H9 (cell line): ENCODE results near the gene PDCD11. TPM values are rescaled to one million over a fixed set of nuclear protein-coding genes. Genes with fewer than 3 reads are reported as not detected.

Experiments
- DNase-seq: peaks from one replicate; pipeline ENCODE4 v3.0.0-alpha.2; 2017
- H2AFZ ChIP-seq: one replicate; pipeline ENCODE4 v1.6.1; 2013; ENCODE audit warnings: mild to moderate bottlenecking, low read length, control low read depth, moderate library complexity
- H2AK5ac ChIP-seq: 2 replicates; pipeline ENCODE4 v1.6.1; 2013; ENCODE audit warnings: low read length, control low read depth, mixed read lengths; ENCODE audit not compliant: insufficient read length
- H2BK120ac ChIP-seq: one replicate; pipeline ENCODE4 v1.6.1; 2013; ENCODE audit warnings: low read depth, mild to moderate bottlenecking, low read length, control low read depth, inconsistent platforms; ENCODE audit not compliant: poor library complexity, severe bottlenecking
- H2BK12ac ChIP-seq: 2 replicates; pipeline ENCODE4 v1.6.1; 2013; ENCODE audit warnings: low read length, control low read depth, mixed read lengths, low read depth; ENCODE audit not compliant: insufficient read length
- H2BK15ac ChIP-seq: 2 replicates; pipeline ENCODE4 v1.6.1; 2013; ENCODE audit warnings: low read depth, low read length, control low read depth
- H2BK20ac ChIP-seq: one replicate; pipeline ENCODE4 v1.6.1; 2013; ENCODE audit warnings: low read depth, mild to moderate bottlenecking, low read length, control low read depth, inconsistent platforms; ENCODE audit not compliant: poor library complexity, severe bottlenecking
- H2BK5ac ChIP-seq: 2 replicates; pipeline ENCODE4 v1.6.1; 2013; ENCODE audit warnings: low read length, control low read depth, mixed read lengths; ENCODE audit not compliant: insufficient read length
- H3K14ac ChIP-seq: 2 replicates; pipeline ENCODE4 v1.6.1; 2013; ENCODE audit warnings: low read length, control low read depth; ENCODE audit not compliant: insufficient read depth
- H3K18ac ChIP-seq: 2 replicates; pipeline ENCODE4 v1.6.1; 2013; ENCODE audit warnings: low read depth, mild to moderate bottlenecking, mixed read lengths, low read length, control low read depth; ENCODE audit not compliant: insufficient read length
- H3K23ac ChIP-seq: 2 replicates; pipeline ENCODE4 v1.6.1; 2013; ENCODE audit warnings: low read length, control low read depth, mixed read lengths, low read depth; ENCODE audit not compliant: insufficient read length
- H3K23me2 ChIP-seq: 2 replicates; pipeline ENCODE4 v1.6.1; 2013; ENCODE audit warnings: low read depth, mild to moderate bottlenecking, mixed read lengths, low read length, control low read depth; ENCODE audit not compliant: insufficient read length, poor library complexity, severe bottlenecking
- H3K27ac ChIP-seq: 2 replicates; pipeline ENCODE4 v1.5.1; 2013; ENCODE audit warnings: low read length, control low read depth, mixed read lengths, low read depth; ENCODE audit not compliant: insufficient read length
- H3K27me3 ChIP-seq: 2 replicates; pipeline ENCODE4 v1.6.1; 2013; ENCODE audit warnings: low read length, control low read depth, inconsistent platforms; ENCODE audit not compliant: insufficient read depth
- H3K4ac ChIP-seq: 2 replicates; pipeline ENCODE4 v1.6.1; 2013; ENCODE audit warnings: low read depth, mild to moderate bottlenecking, control low read depth, inconsistent platforms, low read length, moderate library complexity
- H3K4me1 ChIP-seq: 2 replicates; pipeline ENCODE4 v1.6.1; 2013; ENCODE audit warnings: low read length, control low read depth, inconsistent platforms; ENCODE audit not compliant: insufficient read depth
- H3K4me2 ChIP-seq: 2 replicates; pipeline ENCODE4 v1.6.1; 2013; ENCODE audit warnings: low read length, control low read depth, mixed read lengths; ENCODE audit not compliant: insufficient read length, insufficient read depth
- H3K56ac ChIP-seq: 2 replicates; pipeline ENCODE4 v1.6.1; 2013; ENCODE audit warnings: low read depth, mild to moderate bottlenecking, mixed read lengths, low read length, control low read depth; ENCODE audit not compliant: insufficient read length
- H3K79me1 ChIP-seq: 2 replicates; pipeline ENCODE4 v1.6.1; 2013; ENCODE audit warnings: low read depth, mild to moderate bottlenecking, moderate library complexity, low read length, control low read depth, inconsistent platforms; ENCODE audit not compliant: insufficient read depth, poor library complexity, severe bottlenecking
- H3K79me2 ChIP-seq: 2 replicates; pipeline ENCODE4 v1.6.1; 2013; ENCODE audit warnings: low read length, control low read depth, inconsistent platforms; ENCODE audit not compliant: insufficient read depth
- H3K9ac ChIP-seq: 2 replicates; pipeline ENCODE4 v1.6.1; 2013; ENCODE audit warnings: low read length, control low read depth, mixed read lengths; ENCODE audit not compliant: insufficient read length; ENCODE audit errors: extremely low read depth
- H3K9me3 ChIP-seq: one replicate; pipeline ENCODE4 v1.6.1; 2013; ENCODE audit warnings: low read depth, low read length, inconsistent platforms; ENCODE audit not compliant: control insufficient read depth
- H3T11ph ChIP-seq: one replicate; pipeline ENCODE4 v1.6.1; 2013; ENCODE audit warnings: mild to moderate bottlenecking, low read length, control low read depth, inconsistent platforms
- H4K20me1 ChIP-seq: one replicate; pipeline ENCODE4 v1.6.1; 2013; ENCODE audit not compliant: control insufficient read depth, insufficient read length, insufficient read depth
- H4K5ac ChIP-seq: 2 replicates; pipeline ENCODE4 v1.6.1; 2013; ENCODE audit warnings: low read depth, mild to moderate bottlenecking, mixed read lengths, low read length, control low read depth; ENCODE audit not compliant: insufficient read length
- H4K8ac ChIP-seq: replicated peaks from 2 replicates; pipeline ENCODE4 v1.6.1; 2013; ENCODE audit warnings: low read length, control low read depth, mixed read lengths, low read depth; ENCODE audit not compliant: insufficient read length
- H4K91ac ChIP-seq: 2 replicates; pipeline ENCODE4 v1.6.1; 2013; ENCODE audit warnings: low read depth, mild to moderate bottlenecking, moderate library complexity, mixed read lengths, low read length, control low read depth; ENCODE audit not compliant: insufficient read length
- H3K27ac Mint-ChIP-seq, 3 experiments: 2 replicates in 2 of 3; 3 replicates in 1 of 3; pipeline ENCODE4 v1.8.0; 2020 to 2021; ENCODE audit warnings: mixed read lengths in 3 of 3, mild to moderate bottlenecking in 1 of 3, moderate library complexity in 1 of 3
- H3K27me3 Mint-ChIP-seq: 2 replicates; pipeline ENCODE4 v1.8.0; 2021; ENCODE audit warnings: low read depth, mild to moderate bottlenecking, moderate library complexity, mixed read lengths
- H3K36me3 Mint-ChIP-seq, 3 experiments: 2 replicates in 2 of 3; 3 replicates in 1 of 3; pipeline ENCODE4 v1.8.0; 2020 to 2021; ENCODE audit warnings: low read depth in 3 of 3, mixed read lengths in 3 of 3; ENCODE audit not compliant: insufficient read depth in 1 of 3
- H3K4me1 Mint-ChIP-seq, 2 experiments: 2 replicates each; pipeline ENCODE4 v1.8.0; 2020; ENCODE audit warnings: mixed read lengths in 2 of 2
- H3K4me3 Mint-ChIP-seq, 2 experiments: 2 replicates in 1 of 2; 3 replicates in 1 of 2; pipeline ENCODE4 v1.8.0; 2020 to 2021; ENCODE audit warnings: mild to moderate bottlenecking in 2 of 2, mixed read lengths in 2 of 2, moderate library complexity in 1 of 2
- H3K9me3 Mint-ChIP-seq, 2 experiments: 2 replicates in 1 of 2; 3 replicates in 1 of 2; pipeline ENCODE4 v1.8.0; 2020; ENCODE audit warnings: mild to moderate bottlenecking in 2 of 2, mixed read lengths in 2 of 2, moderate library complexity in 1 of 2
- CTCF ChIP-seq: fragments of 200-600 bp; sonication (generic); conservative IDR thresholded peaks from 3 replicates; pipeline ENCODE4 v1.8.0; 2021; ENCODE audit warnings: antibody characterized with exemption, mild to moderate bottlenecking
- WGBS: extraction: QIAGEN DNeasy Blood & Tissue Kit; methylation state at CpG from one replicate; pipeline ENCODE4 v1.1.7; 2013; ENCODE audit warnings: missing lambda C conversion rate, low lambda C conversion rate, mixed read lengths; ENCODE audit not compliant: insufficient read length; ENCODE audit errors: extremely low coverage; 5-methylcytosine and 5-hydroxymethylcytosine counted together
- total RNA-seq: library from RNA; stranded (reverse); gene quantifications from 2 replicates; pipeline ENCODE4 v1.2.1, GENCODE V29; 2021

PDCD11 gene
- total RNA-seq, 1 experiment from 2014 or later: 99.5 TPM

GRCh38 chr10:103474077-103474476 lies 77.7 kb downstream of the PDCD11 start:
- Histone ChIP-seq H3K9me3 (no peaks in the 10 kb centered on the region), H3K27ac (no peak overlapping the region), H3K9ac (no peak overlapping the region), H2BK5ac (no peak overlapping the region), H2BK20ac (no peak overlapping the region), H3K18ac (no peak overlapping the region), H3K4me1 (no peaks in the 10 kb centered on the region; the same call in 1 of the 2 replicates), H2BK120ac (no peak overlapping the region), H3K27me3 (no peaks in the 10 kb centered on the region), H4K20me1 (no peaks in the 10 kb centered on the region), H4K8ac (no peak overlapping the region), H4K5ac (no peak overlapping the region), H2BK12ac (no peak overlapping the region), H2AFZ (no peak overlapping the region), H3K79me2 (no peaks in the 10 kb centered on the region), H3K23ac (no peak overlapping the region), H3K23me2 (no peaks in the 10 kb centered on the region), H3T11ph (no peak overlapping the region), H3K4ac (no peak overlapping the region), H3K79me1 (no peaks in the 10 kb centered on the region), H3K56ac (no peak overlapping the region), H4K91ac (no peak overlapping the region), H3K4me2 (no peak overlapping the region), H3K14ac (no peak overlapping the region), H2BK15ac (no peak overlapping the region), H2AK5ac (no peak overlapping the region)
- no peak overlapping the region for H3K4me3 Mint-ChIP-seq
- H3K9me3 Mint-ChIP-seq: no peaks in the 10 kb centered on the region
- H3K4me1 Mint-ChIP-seq: peaks cover 23 to 37% of the 10 kb centered on the region in 2 experiments
- peaks cover 4% of the 10 kb centered on the region for H3K27me3 Mint-ChIP-seq
- no peak for TF ChIP-seq CTCF
- no peak for DNase-seq
- no peak overlapping the region for H3K27ac Mint-ChIP-seq
- WGBS: 100% methylated on average over 3 of the region's 3 CpGs
- no peaks in the 10 kb centered on the region for H3K36me3 Mint-ChIP-seq
